Heart left ventricle (tissue), 16 donors: ENCODE results near the gene DLGAP1. TPM values are rescaled to one million over a fixed set of nuclear protein-coding genes. Genes with fewer than 3 reads are reported as not detected.

Experiments used
- ATAC-seq, 4 donors: fragments of 200-7000 bp; cut with Tn5 transposase; one replicate each; pipeline ENCODE4 v1.9.1; 2020 to 2022; ENCODE audit warnings: moderate library complexity in 4 of 4, mild to moderate bottlenecking in 3 of 4, moderate number of reproducible peaks in 1 of 4
- DNase-seq, 5 donors: peaks; one replicate each; pipeline ENCODE4 v3.0.0-alpha.2; 2020
- H3K27ac ChIP-seq, 12 donors: fragments of 200-600 bp; sonication (generic) in 4 of 12; one replicate each; pipeline versions ENCODE4 v1.5.0 to v1.8.0; 2016 to 2022; ENCODE audit warnings: mild to moderate bottlenecking in 2 of 12
- H3K27me3 ChIP-seq, 9 donors: fragments of 200-600 bp; sonication (generic) in 2 of 9; one replicate each; pipeline versions ENCODE4 v1.5.1 to v1.8.0; 2016 to 2022; ENCODE audit warnings: mild to moderate bottlenecking in 3 of 9
- H3K36me3 ChIP-seq, 9 donors: fragments of 200-600 bp; sonication (generic) in 2 of 9; one replicate each; pipeline versions ENCODE4 v1.5.0 to v1.8.0; 2018 to 2022; ENCODE audit warnings: mild to moderate bottlenecking in 2 of 9
- H3K4me1 ChIP-seq, 12 donors: fragments of 200-600 bp; sonication (generic) in 4 of 12; one replicate each; pipeline versions ENCODE4 v1.5.0 to v1.8.0; 2016 to 2022; ENCODE audit warnings: mild to moderate bottlenecking in 3 of 12
- H3K4me3 ChIP-seq, 12 donors: fragments of 200-600 bp; sonication (generic) in 4 of 12; one replicate each; pipeline versions ENCODE4 v1.5.0 to v1.8.0; 2017 to 2022; ENCODE audit warnings: mild to moderate bottlenecking in 9 of 12, moderate library complexity in 4 of 12
- H3K9me3 ChIP-seq, 12 donors: fragments of 200-600 bp; sonication (generic) in 4 of 12; one replicate each; pipeline versions ENCODE4 v1.5.0 to v1.8.0; 2016 to 2022; ENCODE audit warnings: mild to moderate bottlenecking in 1 of 12
- CTCF ChIP-seq, 12 donors: fragments of 200-600 bp; sonication (generic) in 4 of 12; IDR thresholded peaks; one replicate each; pipeline versions ENCODE4 v1.5.0 to v1.8.0; 2018 to 2022; ENCODE audit warnings: antibody characterized with exemption in 12 of 12, mild to moderate bottlenecking in 5 of 12
- POLR2A ChIP-seq, 2 donors: fragments of 450-650 bp; IDR thresholded peaks; one replicate each; pipeline ENCODE4 v1.6.1; 2017; ENCODE audit warnings: antibody characterized with exemption in 2 of 2, mild to moderate bottlenecking in 2 of 2, moderate library complexity in 2 of 2
- WGBS, 4 donors: extraction: QIAGEN DNeasy Blood & Tissue Kit in 2 of 4; methylation state at CpG; one replicate each; pipeline versions ENCODE4 v1.1.5 to v1.1.7; 2013 to 2018; 5-methylcytosine and 5-hydroxymethylcytosine counted together
- intact Hi-C, 10 donors: fragments of 100-400 bp; cut with DNase I; formaldehyde crosslinking; loops; one replicate each; pipeline versions ENCODE4 v1.11.1 to v1.14.2; 2022
- polyA plus RNA-seq, 2 donors: library from polyadenylated mRNA; stranded (reverse); fragments of 200-250 nt; gene quantifications; one replicate each; pipeline ENCODE4 v1.2.3, GENCODE V29; 2013
- total RNA-seq, 9 donors: library from RNA; depleted of rRNA in 2 of 9; stranded (reverse); fragments of >200 nt in 2 of 9; fragmentation: NEBNext Ultra II Directional in 3 of 9; extraction: Animal tissue kit (Norgen Biotek cat#: 25700) in 3 of 9; gene quantifications; one replicate each; pipeline versions ENCODE4 v1.1.0 to v1.2.4, GENCODE V29; 2016 to 2023
- donor health status: ischemic (EF 13 %, LVEDD 7.1; RV severe dilation, severe dysfunction).
- donor health status: healthy with polysubstance abuse.
- donor health status: DM: no; HTN: yes; CAD: no.
- donor health status: DM: no; HTN: no; CAD: no.
- donor health status: ischemic (EF 25% LVEDD 6.9; RV normal size, moderate dysfunction).
- donor health status: ischemic (EF 25% LVEDD 5.7; RV mildly dilated, moderate dysfunction).
- donor health status: healthy.
- donor health status: DM: yes; HTN: yes; CAD: no.
- donor health status: ischemic (EF 35%, LVEDD 5.7; RV mildly dilated, moderate dysfunction).
- donor health status: nonischemic (EF 11% LVEDD 7.7; RV severe dilation, severe dysfunction).
- donor health status: DM: yes; HTN: yes; CAD: no.
- donor health status: PGD.
- donor health status: ischemic (EF 29% LVEDD 5.4; RV normal size, mild dysfunction).
- donor health status: nonischemic (EF 23%, LVEDD 6.1; RV moderate dilation, normal function).

DLGAP1 gene
- total and polyA plus RNA-seq, 11 donors = 0.10 to 5.5 (median 0.40) TPM; not detected in 1

GRCh38 chr18:3748086-3748485 lies 707.0 kb downstream of the DLGAP1 start:
- no peaks in the 10 kb centered on the region for H3K36me3 ChIP-seq
- H3K27ac ChIP-seq = peak overlapping the region in 1 of 12 donors; percentile 82
- H3K9me3 ChIP-seq = no peaks in the 10 kb centered on the region
- ATAC-seq (no peak), DNase-seq (no peak)
- intact Hi-C loops = no loop called here
- WGBS, 4 donors = 79 to 98% (median 93%) methylated on average over 3 of the region's 3 CpGs
- peaks cover 0 to 12% (median 0%) of the 10 kb centered on the region in 12 donors for H3K4me1 ChIP-seq
- TF ChIP-seq CTCF (IDR thresholded peaks at IDR 0.05) = no peak
- no peak for TF ChIP-seq POLR2A (IDR thresholded peaks at IDR 0.05)
- H3K27me3 ChIP-seq = no peaks in the 10 kb centered on the region
- no peak overlapping the region for H3K4me3 ChIP-seq

- 64 to 73% (median 68%) methylated on average over 14 of the region's 14 CpGs for WGBS, 4 donors
- Histone ChIP-seq H3K27me3 (no peaks in the 10 kb centered on the region), H3K36me3 (no peaks in the 10 kb centered on the region), H3K4me1 (peaks cover 0 to 12% (median 0%) of the 10 kb centered on the region in 12 donors), H3K4me3 (no peak overlapping the region), H3K27ac (peak overlapping the region in 1 of 12 donors; percentile 82), H3K9me3 (no peaks in the 10 kb centered on the region)
- peak in 1 of 5 donors; percentile 30 for DNase-seq
- no peak for TF ChIP-seq CTCF (IDR thresholded peaks at IDR 0.05)
- TF ChIP-seq POLR2A (IDR thresholded peaks at IDR 0.05) = no peak
- intact Hi-C loops = no loop called here
- ATAC-seq = peak in 2 of 4 donors; percentile 39 to 57
Observed at GRCh38 chr18:3747176-3747973, 707.7 kb downstream of the DLGAP1 start.

- no peak overlapping the region for H3K27ac ChIP-seq
- peaks cover 0 to under 1% (median 0%) of the 10 kb centered on the region in 12 donors for H3K4me1 ChIP-seq
- H3K9me3 ChIP-seq = peaks cover 0 to 5% (median 0%) of the 10 kb centered on the region in 12 donors
- WGBS, 4 donors = 20 to 55% (median 39%) methylated on average over 1 of the region's 1 CpG
- no peak for DNase-seq
- H3K36me3 ChIP-seq = no peaks in the 10 kb centered on the region
- H3K4me3 ChIP-seq = no peak overlapping the region
- ATAC-seq = no peak
- no peaks in the 10 kb centered on the region for H3K27me3 ChIP-seq
- intact Hi-C loops = no loop called here
- TF ChIP-seq CTCF (IDR thresholded peaks at IDR 0.05) (no peak), POLR2A (IDR thresholded peaks at IDR 0.05) (no peak)
Observed at GRCh38 chr18:3742541-3742940, 712.6 kb downstream of the DLGAP1 start.

- no peak for TF ChIP-seq CTCF (IDR thresholded peaks at IDR 0.05)
- TF ChIP-seq POLR2A (IDR thresholded peaks at IDR 0.05) = no peak
- Histone ChIP-seq H3K4me3 (no peak overlapping the region), H3K36me3 (no peaks in the 10 kb centered on the region), H3K9me3 (peaks cover 0 to 5% (median 0%) of the 10 kb centered on the region in 12 donors), H3K27ac (no peak overlapping the region), H3K4me1 (no peaks in the 10 kb centered on the region), H3K27me3 (no peaks in the 10 kb centered on the region)
- ATAC-seq (no peak), DNase-seq (no peak)
- intact Hi-C loops = no loop called here
- 97 to 100% (median 98%) methylated on average over 1 of the region's 1 CpG for WGBS, 4 donors
Observed at GRCh38 chr18:3741333-3741732, 713.8 kb downstream of the DLGAP1 start.
